GM19463 (cell line): ENCODE data around the gene DDAH2.

ENCODE experiments used
- ATAC-seq: cut with Tn5 transposase; IDR thresholded peaks from one replicate; pipeline ENCODE4 v1.9.1; 2021; ENCODE audit warnings: mild to moderate bottlenecking, moderate library complexity; ENCODE audit not compliant: unreplicated experiment

The DDAH2 gene

DNA sequence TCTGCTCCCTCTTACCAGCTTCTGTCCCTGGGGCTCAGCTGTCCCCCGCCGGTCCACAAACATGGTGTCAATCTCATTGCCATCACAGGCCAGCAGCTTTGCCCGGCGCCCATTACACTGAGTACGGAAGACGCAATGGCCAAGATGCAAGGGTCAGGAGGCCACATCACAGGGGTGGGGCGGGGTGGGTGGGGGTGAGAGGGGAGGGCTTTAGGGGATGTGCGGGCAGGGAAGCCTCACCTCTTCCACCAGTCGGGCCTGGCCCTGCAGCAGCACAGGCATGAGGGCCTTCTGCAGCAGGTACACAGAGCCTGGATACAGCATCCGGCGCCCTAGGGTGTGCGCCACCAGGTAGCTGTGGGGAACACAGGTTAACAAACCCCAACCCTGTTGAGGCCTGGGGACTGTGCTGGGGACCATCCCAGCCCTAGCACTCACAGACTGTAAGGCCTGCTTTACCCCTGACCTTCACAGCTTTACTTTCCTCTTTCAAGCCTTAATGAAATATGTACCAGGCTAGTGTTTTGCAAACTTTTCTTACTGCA, 37.5 kb downstream of the DDAH2 start:
- no peak for ATAC-seq

DNA sequence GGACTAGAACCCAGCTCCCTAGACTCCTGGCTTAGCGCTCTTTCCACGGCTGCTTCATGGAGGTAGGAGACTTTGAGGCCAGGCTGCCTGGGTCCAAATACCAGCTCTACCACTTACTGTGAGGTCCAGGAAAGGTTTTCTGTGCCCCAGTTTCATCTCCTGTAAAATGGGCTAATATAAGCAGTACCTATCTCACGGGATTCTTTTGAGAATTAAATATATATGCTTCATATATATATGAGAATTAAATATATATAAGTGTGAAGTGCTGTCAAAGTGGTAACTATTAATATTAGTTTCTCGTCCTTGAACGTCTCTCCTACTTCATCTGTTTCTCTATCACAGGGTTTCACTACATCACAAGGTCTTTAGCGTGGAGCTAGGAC, 38.0 kb downstream of the DDAH2 start:
- no peak for ATAC-seq

DNA sequence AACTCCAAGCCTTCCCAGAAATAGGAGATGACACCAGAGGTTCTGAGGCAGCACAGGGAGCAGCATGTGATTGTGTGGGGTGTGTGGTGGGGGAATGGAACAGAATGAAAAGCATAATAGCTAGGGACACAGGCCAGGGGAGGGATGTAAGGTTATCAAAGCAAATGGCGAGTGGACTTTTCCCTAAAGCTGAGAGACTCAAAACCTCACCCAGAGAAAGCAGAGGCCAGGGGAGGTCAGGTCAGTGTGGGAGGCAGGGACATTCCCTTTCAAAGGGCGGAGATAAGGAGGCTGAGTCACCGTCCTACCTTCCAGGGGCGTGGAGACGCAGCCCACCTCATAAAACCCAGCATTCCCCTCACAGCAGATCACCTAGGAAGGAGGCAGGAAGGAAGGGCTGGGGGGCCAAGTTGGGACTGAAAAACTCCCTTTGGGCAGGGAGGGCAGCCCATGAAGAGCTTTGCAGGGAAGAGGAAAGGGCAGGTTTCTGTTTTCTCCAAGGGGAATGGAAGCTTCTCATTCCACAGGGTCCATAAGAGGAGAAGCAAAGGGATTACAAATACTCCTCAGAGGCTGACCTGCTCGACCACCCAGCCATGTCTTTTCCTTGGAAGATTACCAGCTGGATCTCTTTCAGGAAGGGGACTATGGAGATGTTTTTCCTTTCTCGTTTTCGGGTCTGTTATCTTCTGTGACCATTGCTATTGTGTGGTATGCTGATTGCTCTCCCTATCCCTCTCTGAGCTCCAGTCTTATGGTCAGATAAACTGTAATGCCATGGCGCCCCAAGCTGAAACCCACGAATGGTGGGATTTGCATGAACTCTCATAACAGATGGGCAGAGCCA, 38.6 kb downstream of the DDAH2 start:
- no peak for ATAC-seq

DNA sequence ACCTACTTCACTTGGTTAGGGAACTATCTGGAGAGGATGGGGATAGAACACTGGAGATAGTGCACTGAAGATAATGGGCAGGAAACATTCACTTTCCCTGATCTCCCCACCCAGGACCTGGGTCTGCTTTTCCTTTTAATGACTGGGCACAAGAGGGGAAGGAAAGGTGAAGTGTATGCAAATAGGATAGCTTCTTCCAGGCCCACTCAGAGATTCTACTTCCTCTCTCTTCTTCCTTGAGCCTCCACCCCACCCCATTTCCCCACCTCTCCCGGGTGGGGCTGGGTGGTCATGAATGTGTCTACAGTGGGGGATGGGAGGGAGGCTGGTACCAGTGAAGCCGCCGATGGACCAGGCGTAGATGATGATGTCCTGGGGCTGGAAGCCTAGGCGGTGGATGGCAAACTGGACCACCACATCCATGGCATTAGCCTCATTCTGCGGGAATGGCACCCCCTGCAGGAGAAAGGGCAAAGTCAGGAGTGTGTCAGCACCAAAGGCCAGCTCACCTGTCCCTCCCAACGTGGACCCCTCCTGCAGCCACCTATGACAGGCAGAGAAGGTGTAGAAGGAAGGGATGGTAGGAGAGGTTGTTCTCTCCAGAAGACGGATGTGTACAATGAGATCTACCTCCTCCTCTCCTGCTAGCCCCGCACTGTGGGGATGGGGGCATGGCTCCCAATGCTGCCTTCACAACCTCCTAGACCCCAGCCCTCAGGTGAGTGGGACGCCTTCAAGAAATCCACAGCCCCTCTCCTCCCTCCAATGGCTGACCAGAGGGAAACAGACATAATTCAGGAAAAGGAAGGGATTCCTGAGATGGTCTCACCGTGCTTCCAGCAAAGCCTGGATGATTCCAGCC, 39.6 kb downstream of the DDAH2 start:
- ATAC-seq, result no peak

DNA sequence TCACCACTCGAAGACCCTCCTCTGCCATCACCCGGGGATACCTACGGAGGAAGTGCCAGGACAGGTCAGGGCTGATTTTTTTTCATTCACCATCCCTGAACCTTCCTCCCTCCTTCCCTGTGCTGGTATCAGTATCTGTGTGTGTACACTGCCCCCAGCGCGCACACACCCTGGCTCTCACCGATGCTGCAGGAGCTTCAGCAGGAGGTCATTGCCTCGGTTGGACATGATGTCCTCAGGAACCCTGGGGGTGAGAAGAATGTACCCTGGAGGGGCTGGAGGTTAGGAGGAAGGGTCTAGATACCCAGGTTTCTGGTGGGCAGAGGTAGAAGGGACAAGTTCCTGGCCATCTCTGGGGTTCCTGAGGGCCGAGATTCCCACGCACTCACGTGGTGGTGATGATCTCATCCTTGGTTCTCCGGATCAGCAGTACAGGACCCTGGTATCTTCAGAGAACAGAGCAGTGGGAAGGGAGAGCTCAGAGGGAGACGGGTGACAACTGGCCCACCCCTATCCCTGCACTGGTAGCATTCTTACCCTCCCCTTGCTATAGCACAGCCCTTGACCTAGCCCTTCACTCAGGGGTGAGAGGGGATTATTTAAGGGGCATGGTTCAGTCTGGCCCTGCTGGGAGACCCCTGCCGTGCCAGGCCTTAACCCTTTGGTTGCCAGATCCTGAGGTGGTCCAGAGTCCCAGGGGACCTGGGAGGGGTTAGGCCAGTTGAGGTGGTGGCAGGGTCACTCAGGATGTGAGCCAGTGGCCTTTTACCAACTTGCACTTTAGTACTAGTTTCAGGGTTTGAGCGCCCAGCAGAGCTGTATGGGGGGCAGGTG, 41.0 kb downstream of the DDAH2 start:
- no peak for ATAC-seq

DNA sequence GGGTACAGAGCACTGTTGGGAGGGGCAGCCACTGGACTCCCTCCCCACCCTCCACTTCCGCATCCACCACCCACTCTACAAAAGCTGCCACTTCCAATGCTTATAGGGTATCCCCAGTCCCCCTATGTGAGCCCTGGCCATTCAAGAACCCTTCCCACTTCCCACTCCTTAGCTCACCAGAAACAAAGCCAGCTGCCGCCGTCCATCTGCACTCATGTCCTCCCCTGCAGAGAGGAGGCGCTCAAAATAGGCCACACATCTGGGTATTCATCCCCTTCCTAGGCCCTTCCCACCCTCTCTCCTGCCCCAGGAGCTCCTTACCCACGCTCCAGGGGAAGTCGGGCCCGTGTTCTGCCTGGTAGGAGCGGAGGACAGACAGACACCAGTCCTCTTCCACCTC, 41.8 kb downstream of the DDAH2 start:
- ATAC-seq, result no peak

DNA sequence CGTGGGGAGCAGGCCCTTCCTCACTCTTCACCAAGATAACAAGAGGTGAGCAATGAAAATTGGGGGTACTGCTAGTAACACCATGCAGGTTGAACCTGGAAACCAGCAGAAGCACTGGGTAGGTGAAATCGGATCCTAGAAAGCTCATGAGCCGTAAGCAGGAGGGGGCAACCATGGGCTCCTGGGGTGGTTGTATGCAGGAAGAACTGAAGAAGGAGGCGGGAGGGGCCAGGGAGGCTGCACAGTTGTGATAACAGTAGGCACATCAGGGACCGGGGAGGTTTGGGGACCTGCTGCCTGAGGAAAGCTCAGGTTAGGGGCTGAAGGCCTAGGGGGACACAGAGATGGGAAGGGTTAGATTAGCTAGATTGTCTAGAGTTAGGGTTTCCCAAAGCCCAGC, 42.6 kb downstream of the DDAH2 start:
- no peak for ATAC-seq

DNA sequence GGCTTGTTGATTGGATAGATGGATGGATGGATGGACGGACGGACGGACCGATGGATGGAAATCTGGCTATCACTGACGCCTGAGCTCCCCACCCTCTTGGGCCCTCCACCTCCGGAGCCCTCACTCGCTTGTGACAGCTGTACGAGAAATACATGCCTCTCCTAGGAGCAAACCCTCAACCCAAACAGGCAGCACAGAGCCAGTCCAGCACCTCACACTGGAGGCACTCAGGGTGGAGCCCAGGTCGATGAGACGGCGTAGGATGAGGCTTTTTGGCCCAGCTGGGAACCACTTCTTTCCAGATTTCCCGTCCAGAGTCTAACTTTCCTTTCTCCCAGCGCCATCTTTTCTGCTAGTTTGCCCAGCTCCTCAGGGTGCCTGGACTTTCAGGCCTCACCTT, 45.5 kb downstream of the DDAH2 start:
- ATAC-seq, result no peak

DNA sequence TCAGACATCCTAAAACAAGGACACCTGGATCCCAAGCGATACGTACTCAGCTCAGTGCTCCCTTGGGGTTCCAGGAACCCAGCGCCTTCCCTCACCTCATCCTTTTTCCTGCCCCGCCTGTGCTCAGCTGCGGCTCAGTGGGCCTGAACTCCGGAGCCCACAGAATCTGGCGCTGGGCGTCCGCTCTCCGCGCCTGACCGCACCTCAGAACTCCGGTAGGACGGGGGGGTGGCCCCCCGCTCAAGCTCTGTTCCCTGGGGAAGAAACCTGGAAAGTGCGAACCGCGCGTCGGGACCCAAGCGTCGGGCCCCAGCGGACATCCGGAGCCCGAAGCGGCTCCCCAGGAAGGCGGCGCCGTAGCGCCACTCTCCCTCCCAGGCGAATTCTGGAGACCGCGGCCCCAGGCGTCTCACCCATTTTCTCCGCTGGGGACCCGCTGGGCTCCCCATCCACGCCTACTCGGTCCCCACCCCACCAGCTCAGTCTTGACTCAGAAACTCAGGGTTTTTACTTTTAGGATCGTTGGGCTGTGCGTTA, 47.9 kb downstream of the DDAH2 start:
- no peak for ATAC-seq

DNA sequence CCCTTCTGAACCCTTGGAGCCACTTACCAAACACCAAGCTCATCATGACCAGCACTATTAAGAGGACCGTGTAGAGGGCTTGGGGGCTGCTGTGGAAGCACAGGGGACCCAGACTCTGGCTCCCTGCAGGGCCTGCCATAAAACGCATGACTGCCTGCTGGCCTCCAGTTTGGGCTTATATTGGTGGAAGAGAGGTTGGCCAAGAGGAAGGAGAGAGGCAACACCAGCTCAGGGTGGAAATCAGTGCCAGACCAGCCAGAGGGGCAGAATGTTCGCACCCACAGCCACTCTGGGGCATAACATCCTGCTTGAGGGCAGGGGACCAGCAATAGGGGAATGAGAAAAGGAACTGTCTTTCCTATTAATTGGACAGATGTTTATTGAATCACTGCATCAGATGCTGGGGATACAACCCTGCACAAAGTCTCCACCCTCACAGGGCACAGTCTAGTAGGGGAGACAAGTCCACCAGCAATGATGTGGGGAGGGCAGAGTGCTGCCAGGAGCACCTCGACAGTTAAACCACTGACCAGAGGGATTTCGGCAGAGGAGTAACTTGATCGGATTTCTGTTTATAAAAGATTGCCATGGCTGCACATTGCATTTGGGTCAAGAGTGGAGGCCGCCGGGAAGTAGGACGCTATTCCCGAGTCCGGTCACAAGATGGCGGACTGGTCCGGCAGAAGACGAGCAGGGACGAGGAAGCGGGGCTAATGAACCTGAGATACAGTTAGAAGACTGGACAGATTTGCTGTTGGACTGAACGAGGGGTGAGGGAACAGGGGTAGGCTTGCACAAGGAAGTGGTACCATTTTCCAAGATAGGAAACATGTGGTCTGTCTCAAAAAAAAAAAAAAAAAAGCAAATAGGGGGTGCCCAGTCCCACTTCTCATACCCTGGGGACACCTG, 48.6 kb downstream of the DDAH2 start, which contains the start of gene LY6G5C:
TSS of gene LY6G5C (minus strand) at position 842 of the 909 bp plus-strand sequence. CDS start at position 148, 694 bp downstream.
- no peak for ATAC-seq

DNA sequence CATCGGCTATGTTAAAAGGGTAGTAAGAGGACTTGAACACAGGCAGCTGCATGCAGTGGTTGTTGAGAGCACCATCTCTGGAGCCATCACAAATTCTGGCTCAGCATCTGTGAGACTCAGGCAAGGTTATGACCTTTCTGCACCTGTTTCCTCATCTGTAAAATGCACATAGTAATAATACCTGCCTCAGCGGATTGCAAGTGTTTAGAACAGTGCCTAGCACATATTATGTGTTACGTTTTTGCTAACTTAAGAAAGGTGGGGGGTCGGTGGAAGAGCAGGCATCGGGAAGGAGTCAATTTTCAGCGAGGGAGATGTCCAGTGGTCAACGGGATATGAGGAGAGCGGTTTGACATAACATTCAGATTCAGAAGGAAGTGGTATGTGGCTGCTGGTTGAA, 51.1 kb downstream of the DDAH2 start:
- ATAC-seq, result no peak
